GM21360 (cell line): ENCODE results near the gene CFAP20DC.
"Not testable (repeated sequence)": the region's sequence is repeated elsewhere in the genome, so short reads cannot be mapped to it uniquely, and the experiment has no call there.

ENCODE experiments used
- ATAC-seq: cut with Tn5 transposase; IDR thresholded peaks from one replicate; pipeline ENCODE4 v1.9.1; 2021; ENCODE audit warnings: mild to moderate bottlenecking, moderate library complexity; ENCODE audit not compliant: unreplicated experiment

The CFAP20DC gene

DNA sequence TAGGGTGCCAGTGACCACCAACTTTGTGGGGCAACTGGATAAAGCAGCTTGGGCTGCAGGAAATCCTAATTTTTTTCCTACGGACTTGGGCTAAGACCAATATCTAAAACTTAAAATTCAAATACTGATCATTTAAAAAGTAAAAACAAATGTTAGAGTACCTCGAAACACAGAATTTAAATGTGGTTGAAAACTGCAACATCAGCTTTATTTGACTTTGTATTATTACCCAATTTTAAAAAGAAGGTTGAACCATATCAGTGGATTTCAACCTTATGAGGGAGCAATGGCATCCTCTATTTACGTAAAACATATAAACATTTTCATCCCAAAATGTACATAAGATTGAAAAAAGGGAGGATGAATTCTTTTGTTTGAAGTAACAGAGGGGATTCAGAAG is 26.2 kb downstream of the CFAP20DC start:
- no peak for ATAC-seq

- no peak for ATAC-seq
Measured at GRCh38 chr3:59017617-59017984, 32.2 kb downstream of the CFAP20DC start.

GRCh38 chr3:59016930-59017616 is 32.8 kb downstream of the CFAP20DC start:
- ATAC-seq = no peak

- no peak for ATAC-seq
Measured at GRCh38 chr3:59013611-59014010, 36.2 kb downstream of the CFAP20DC start.

DNA sequence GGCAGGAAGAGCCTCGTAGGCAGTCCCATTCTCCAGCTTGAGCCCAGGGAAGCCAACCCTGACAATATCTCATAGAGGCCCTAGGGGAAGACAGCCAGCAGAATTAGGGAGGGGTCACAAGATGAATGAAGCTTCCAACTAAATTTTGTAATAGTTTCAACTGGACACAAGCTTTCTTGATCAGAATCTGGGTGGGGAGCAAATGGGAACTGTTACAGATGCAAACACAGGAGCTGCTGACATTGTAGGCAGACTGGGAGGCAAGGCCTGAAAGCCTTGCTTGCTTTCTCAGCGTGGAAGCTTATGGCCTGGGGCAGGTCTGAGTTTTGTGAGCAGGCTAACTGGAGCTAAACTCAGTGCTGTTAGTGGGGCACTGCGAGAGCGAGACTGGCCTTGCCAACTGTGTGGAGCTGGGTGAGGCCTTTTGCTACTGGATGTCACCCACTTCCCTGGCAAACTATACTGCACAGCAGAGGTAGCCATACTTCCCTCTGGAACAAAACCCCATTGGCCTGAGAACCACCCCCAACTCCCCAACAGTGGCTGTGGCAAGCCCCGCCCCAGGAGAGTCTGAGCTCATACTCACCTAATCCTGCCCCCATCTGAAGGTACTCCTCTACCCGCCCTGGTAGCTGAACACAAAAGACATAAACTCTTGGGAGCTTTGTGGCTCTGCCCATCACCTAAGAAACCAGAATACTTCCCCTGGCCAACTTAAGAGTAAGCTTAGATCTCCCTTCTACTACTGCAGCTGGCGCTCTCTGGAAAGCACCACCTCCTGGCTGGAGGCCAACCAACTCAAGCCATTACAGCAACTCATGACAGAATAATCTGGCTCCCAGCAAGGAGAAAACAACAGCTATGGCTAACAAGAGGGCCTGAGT is 42.9 kb downstream of the CFAP20DC start:
- ATAC-seq = no peak

- no peak for ATAC-seq
Measured at GRCh38 chr3:59001675-59002074, 48.1 kb downstream of the CFAP20DC start.

DNA sequence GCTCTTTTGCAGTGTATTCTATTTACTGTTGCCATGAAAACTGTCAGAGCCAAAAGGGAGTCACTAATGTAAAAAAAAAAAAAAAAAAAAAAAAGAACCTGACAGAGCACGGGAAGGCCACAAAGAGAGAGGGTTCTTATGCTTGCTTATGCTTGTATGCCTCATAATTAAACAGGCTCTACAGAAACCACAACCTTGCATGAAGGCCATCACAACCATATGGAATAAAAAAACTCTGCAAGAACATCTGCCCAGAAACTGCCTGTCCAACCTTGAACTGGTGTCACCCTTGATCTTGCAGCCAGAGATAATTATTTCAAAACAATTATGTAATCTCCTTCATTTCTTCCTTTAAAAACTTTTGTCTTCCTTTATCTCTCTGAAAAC is 50.1 kb downstream of the CFAP20DC start:
- no peak for ATAC-seq

GRCh38 chr3:58999134-58999773 is 50.6 kb downstream of the CFAP20DC start:
- no peak for ATAC-seq

- ATAC-seq = no peak
Measured at GRCh38 chr3:58998476-58999117, 51.2 kb downstream of the CFAP20DC start.

- ATAC-seq = no peak
Measured at GRCh38 chr3:58996730-58997129, 53.1 kb downstream of the CFAP20DC start.

DNA sequence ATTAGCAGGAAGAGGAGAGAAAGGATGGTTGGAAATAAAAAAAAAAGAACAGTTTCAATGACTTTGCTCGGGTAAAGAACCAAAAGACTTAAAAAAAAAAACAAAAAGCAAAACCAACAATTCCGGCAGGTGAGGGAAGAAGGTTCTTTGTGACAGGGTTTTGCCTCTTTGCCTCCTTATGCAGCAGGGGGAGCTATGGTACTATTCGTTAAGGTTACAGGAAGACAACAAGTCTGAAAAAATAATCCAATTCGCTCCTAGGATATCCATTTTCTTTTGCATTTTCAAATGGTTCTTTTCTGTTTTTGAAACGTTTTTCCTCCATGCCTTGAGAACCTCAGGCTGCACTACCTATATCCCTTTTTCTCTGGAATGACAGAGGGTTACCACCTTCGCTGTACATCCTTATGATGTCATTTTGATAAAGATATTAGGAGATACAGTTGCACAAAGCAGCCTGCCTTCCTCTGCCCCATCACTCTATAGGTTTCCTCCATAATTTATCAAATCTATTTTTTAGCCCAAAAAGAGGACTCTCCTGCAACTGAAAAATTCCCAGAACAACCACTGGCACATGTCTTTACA is 55.0 kb downstream of the CFAP20DC start:
- no peak for ATAC-seq

DNA sequence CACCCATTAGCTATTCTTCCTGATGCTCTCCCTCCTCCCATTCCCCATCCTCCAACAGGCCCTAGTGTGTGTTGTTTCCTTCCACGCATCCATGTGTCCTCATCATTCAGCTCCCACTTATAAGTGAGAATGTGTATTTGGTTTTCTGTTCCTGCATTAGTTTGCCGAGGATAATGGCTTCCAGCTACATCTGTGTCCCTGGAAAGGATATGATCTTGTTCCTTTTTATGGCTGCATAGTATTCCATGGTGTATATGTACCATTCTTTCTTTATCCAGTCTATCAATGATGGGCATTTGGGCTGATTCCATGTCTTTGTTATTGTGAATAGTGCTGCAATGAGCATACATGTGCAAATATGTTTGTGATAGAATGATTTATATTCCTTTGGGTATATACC is 56.3 kb downstream of the CFAP20DC start:
- ATAC-seq = no peak

DNA sequence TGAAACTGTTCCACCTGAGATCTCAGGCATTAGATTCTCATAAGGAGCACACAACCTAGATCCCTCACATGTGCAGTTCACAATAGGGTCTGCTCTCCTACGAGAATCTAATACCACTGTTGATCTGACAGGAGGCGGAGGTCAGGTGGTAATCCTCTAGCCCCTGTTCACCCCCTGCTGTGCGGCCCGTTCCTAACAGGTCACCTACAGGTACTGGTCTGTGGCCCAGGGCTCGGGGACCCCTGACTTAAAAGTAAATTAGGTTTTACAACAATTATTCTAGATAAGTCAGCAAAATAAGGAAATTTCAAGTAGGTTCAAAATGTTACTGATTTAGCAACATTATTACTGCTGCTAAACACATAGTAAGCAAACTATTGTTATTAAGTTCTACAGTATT is 58.2 kb downstream of the CFAP20DC start:
- ATAC-seq = no peak

- no peak for ATAC-seq
Measured at GRCh38 chr3:58991026-58991425, 58.8 kb downstream of the CFAP20DC start.

DNA sequence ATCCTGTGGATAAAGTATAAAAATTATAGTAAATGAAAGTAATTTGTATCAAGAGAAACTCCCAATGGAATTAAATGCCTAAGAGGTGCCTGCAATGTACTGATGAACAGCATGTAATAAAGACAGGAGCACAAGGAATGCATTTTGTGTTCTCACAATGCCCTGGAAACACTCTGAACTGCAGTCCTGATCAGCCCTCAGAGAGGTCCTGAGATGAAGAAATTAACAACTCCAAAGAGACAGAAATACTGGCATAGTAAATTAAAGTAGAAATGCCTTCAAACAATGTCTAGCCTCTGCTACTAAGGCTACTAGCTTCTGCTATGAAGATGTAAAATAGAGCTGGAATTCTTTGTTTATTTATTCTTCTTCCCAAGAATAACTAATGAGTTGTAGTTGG is 59.9 kb downstream of the CFAP20DC start:
- no peak for ATAC-seq

DNA sequence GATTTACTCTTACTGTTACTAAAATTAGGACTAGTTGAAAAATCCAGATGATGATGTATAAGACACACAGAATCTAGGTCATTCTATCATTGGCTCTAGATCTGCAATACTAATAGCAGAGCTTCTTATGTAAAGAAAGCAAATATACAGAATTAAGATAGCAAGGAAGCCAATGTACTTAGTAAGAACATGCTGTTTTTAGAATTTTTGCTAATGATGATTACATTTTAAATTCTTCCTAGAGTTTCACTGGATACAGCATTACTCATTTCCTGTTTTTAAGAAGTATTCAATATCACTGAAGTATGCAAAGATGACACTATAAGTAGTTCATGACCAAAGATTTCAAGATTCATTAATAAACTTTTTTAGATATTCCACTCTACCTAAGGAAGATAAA is 60.7 kb downstream of the CFAP20DC start:
- ATAC-seq = no peak

- no peak for ATAC-seq
Measured at GRCh38 chr3:58988041-58988440, 61.8 kb downstream of the CFAP20DC start.

- ATAC-seq = no peak
Measured at GRCh38 chr3:58986654-58987053, 63.2 kb downstream of the CFAP20DC start.

DNA sequence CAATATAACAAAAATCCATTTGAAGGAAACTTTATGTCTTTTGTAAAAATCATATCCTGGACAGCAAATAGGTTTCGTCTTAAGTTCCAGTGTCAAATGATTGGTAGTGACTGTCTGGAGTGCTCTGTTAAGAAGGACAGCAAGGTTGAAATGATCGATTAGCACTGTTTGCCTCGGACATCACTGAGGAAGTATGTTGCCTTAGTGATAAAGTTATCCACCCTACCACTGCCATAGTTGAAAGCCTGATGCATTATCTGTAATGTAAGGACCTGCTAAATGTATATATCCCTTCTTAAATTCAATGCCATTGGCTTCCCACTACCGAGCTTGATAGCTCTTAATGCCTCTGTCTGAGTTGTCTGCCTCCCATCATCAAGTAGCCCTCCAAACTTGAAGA is 70.0 kb downstream of the CFAP20DC start:
- ATAC-seq = no peak

- ATAC-seq = no peak
Measured at GRCh38 chr3:58973796-58974195, 76.0 kb downstream of the CFAP20DC start.

GRCh38 chr3:58967866-58968265 is 82.0 kb downstream of the CFAP20DC start:
- not testable (repeated sequence) for ATAC-seq
